ENCODE results near the gene AKR7A2.
"Not testable (repeated sequence)": the region's sequence is repeated elsewhere in the genome, so short reads cannot be mapped to it uniquely, and the experiment has no call there.

AKR7A2 gene

DNA sequence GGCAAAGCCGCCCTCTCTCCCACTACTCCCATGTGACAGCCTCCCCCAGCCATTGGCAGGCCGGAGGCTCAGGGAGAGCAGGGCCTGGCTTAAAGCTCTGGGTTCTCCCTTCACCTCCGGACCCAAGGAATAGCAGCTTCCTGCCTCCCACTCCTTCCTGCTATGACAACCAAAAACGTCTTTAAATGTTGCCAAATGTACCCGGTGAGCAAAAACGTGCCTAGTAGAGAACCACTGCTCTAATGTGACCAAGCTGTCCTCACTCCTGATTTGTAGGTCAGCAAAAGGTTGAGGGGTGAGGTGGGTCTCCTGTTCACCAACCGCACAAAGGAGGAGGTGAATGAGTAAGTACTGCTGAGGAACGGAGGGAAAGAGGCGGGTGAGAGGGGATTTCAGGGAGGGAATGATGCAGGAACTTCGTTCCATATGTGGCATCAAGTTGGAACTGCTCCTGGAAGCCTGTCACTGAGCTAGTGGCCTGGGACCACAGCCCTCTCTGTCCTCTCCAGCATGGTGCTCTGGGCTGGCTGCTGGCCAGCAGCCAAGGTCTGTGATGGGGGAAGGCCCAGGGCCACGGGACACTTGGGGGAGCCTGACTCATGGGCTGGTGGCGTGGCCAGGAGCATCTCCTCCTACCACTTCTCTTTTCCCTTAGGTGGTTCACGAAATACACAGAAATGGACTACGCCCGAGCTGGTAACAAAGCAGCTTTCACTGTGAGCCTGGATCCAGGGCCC, 54.6 kb downstream of the AKR7A2 start:
- no peak for DNase-seq

GRCh38 chr1:19256301-19256700, 55.6 kb downstream of the AKR7A2 start:
- DNase-seq = not testable (repeated sequence)

DNA sequence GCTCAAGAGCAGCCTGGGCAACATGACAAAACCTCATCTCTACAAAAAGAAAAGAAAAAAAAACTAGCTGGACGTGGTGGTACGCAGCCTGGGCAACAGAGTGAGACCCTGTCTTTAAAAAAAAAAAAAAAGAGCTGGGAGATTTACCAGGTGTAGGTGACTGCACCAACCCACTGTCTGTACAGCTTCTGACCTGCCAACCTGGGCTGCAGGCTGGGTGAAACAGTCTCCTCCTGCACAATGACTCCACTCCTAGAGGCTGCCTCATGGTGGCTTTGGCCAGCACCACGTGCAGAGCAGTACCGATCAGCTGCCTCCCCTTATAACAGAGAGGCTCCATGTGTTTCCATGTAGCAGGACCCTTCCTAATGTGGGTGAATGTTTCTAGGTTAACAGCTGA, 56.7 kb downstream of the AKR7A2 start:
- no peak for DNase-seq

GRCh38 chr1:19254416-19254815, 57.5 kb downstream of the AKR7A2 start:
- no peak for DNase-seq
